ENCODE results near the gene IGLL1.

The IGLL1 gene

DNA sequence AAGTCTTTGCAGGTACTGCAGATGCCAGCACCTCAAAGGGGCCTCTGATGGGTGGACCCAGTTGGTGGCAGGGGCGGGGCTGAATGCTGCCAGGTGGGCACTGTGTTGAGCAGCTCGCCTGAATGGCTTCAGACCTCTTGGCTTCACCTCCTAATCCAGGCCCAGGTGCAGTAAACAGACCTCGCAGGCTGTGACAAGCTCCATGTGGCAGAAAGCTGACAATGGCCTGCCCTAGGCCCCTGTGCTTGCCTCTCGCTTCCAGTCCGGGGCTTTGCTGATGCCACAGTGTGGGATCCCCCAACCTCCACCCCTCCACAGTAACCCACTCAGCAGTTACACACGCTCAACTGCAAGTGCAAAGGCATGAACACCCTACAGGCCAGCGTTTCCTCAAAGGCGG, 9.4 kb downstream of the IGLL1 start:
- peak overlapping the region in 1 of 3 experiments; percentile 76 for H3K27ac Mint-ChIP-seq
- H3K36me3 Mint-ChIP-seq (ENCODE audit: low read depth) = no peaks in the 10 kb centered on the region
- H3K4me3 Mint-ChIP-seq = no peak overlapping the region
- H3K4me1 Mint-ChIP-seq = peaks cover 7% of the 10 kb centered on the region
- H3K9me3 Mint-ChIP-seq = peaks cover 4% of the 10 kb centered on the region
- TF ChIP-seq, protein P1, sequence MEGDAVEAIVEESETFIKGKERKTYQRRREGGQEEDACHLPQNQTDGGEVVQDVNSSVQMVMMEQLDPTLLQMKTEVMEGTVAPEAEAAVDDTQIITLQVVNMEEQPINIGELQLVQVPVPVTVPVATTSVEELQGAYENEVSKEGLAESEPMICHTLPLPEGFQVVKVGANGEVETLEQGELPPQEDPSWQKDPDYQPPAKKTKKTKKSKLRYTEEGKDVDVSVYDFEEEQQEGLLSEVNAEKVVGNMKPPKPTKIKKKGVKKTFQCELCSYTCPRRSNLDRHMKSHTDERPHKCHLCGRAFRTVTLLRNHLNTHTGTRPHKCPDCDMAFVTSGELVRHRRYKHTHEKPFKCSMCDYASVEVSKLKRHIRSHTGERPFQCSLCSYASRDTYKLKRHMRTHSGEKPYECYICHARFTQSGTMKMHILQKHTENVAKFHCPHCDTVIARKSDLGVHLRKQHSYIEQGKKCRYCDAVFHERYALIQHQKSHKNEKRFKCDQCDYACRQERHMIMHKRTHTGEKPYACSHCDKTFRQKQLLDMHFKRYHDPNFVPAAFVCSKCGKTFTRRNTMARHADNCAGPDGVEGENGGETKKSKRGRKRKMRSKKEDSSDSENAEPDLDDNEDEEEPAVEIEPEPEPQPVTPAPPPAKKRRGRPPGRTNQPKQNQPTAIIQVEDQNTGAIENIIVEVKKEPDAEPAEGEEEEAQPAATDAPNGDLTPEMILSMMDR (IDR thresholded peaks at IDR 0.05; ENCODE audit: unreplicated experiment in 3 of 3) = no peak
- H3K27me3 Mint-ChIP-seq (ENCODE audit: low read depth) = peaks cover 18% of the 10 kb centered on the region

DNA sequence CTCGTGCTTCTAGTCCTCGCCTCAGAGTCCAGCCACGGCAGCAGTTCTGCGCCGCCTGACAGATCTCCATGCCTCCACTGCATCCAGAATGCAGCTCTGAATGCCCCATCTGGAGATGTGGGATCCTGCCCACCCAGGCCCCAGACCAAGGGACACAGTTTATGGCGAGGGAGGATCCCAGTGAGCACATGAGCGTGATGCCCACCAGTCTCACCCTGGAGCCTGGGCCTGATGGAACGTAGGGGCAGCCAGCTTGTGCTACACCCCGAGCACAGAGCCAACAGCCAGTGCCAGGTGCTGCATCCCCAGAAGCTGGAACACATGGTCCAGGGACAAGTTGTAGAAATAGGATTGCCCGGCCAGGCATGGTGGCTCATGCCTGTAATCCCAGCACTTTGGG, 10.4 kb downstream of the IGLL1 start:
- peaks cover 4% of the 10 kb centered on the region for H3K9me3 Mint-ChIP-seq
- H3K4me1 Mint-ChIP-seq = peaks cover 10% of the 10 kb centered on the region
- peaks cover 22% of the 10 kb centered on the region for H3K27me3 Mint-ChIP-seq (ENCODE audit: low read depth)
- TF ChIP-seq, protein P1 (IDR thresholded peaks at IDR 0.05; ENCODE audit: unreplicated experiment in 3 of 3) = no peak
- H3K36me3 Mint-ChIP-seq (ENCODE audit: low read depth) = no peaks in the 10 kb centered on the region
- no peak overlapping the region for H3K4me3 Mint-ChIP-seq
- H3K27ac Mint-ChIP-seq = no peak overlapping the region

DNA sequence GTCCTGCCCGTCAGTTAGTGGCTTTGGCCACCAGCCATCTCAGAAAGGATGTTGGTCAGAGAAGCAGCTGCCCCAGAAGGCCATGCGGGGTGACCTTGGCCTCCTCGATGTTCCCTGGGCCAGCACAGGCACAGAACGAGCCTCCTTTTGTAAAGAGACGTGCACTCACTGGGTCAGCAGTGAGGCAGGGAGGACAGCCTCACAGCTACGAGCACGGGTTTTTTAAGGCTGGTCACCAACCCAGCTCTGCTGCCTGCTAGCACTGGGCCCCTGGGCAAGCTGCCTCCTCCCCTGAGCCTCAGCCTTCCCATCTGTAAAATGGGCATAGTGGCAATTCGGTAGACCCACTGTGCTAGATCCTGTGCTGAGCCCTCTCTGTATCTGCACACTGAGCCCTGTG, 10.8 kb downstream of the IGLL1 start:
- Mint-ChIP-seq H3K4me3 (no peak overlapping the region), H3K27me3 (ENCODE audit: low read depth) (peaks cover 22% of the 10 kb centered on the region), H3K4me1 (peaks cover 10% of the 10 kb centered on the region), H3K27ac (no peak overlapping the region), H3K36me3 (ENCODE audit: low read depth) (no peaks in the 10 kb centered on the region), H3K9me3 (peaks cover 4% of the 10 kb centered on the region)
- TF ChIP-seq, protein P1 (IDR thresholded peaks at IDR 0.05; ENCODE audit: unreplicated experiment in 3 of 3) = no peak

DNA sequence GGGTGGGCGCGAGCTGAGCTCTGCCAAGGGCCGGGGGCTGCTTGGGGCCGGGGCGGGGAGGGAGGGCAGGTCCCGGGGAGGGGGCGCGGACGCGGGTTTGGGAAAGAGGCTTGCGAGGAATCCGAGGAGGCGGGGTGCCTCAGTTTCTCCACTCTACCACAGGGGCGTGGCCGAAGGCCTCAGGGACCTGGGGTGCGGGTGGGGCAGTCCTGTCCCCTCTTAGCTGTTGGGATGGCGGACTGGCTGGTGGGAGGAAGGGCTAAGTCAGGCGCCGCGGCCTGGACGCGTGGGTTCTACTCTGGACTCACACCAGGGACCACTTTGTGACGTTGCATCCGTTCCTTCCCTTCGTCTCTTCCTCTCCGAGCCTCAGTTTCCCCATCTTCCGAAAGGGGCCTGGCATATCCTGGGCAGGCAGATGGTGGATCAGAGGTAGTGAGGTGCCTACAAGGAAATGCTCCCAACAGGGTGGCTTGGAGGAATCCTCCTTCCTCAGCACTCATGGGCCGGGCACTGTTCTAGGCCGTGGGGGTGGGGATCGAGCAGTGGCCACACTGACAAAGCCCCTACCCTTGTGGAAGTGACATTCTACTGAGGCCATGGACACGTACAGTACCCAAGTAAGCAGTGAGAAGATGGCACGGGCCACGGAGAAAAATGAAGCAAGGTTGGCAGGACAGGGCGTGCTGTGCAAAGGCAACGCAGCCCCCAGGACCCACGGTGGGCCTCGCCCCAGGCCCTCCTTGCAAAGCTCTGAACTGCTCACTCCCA, 13.2 kb downstream of the IGLL1 start:
- peak overlapping the region; percentile 82 to 87 (median 83) for H3K4me3 Mint-ChIP-seq
- H3K9me3 Mint-ChIP-seq = peaks cover 1% of the 10 kb centered on the region

DNA sequence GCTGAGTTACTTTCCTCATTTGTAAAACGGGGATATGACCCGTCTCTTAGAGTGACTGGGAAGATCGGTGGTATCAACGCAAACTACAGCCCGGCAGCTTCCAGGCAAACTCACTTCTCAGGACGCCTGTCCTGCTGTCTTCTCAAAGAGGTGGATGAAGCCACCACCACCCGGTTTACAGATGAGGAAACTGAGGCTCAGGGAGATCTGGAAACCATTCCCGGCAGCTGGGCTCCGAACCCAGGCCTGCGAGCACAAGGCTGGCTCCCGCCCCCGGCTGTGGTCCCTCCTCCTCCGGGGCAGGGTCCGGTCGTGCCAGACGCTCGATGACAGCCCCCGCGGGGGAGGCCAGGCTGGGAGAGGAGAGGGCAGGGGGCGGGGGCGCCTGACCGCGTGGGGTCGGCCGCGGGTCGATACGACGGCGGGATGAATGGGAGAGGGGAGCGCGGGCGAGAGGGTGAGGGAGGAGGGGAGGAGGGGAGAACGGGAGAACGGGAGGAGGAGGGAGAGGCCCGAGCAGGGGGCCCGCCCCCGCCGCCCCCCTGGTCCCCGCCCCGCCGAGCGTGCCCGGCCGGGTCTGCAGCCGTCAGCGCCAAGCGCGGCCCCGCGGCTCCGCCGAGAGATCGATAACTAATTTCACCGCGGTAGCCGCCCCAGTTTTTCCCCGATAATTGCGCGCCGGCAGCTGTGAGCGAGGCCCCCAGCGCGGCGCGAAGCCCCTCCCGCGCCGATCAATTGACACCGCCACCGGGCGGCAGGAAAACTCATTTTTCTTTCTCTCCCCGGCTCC, 14.0 kb downstream of the IGLL1 start:
- peaks cover 10% of the 10 kb centered on the region for H3K4me1 Mint-ChIP-seq
- peak overlapping the region; percentile 66 to 89 (median 86) for H3K27ac Mint-ChIP-seq
- H3K9me3 Mint-ChIP-seq = no peaks in the 10 kb centered on the region
- peaks cover 7% of the 10 kb centered on the region for H3K27me3 Mint-ChIP-seq (ENCODE audit: low read depth)
- TF ChIP-seq, protein P1 (IDR thresholded peaks at IDR 0.05; ENCODE audit: unreplicated experiment in 3 of 3) = no peak
- H3K36me3 Mint-ChIP-seq (ENCODE audit: low read depth) = no peaks in the 10 kb centered on the region
- peak overlapping the region; percentile 87 to 89 (median 87) for H3K4me3 Mint-ChIP-seq

More for the DNA sequence above, 13.2 kb downstream of the IGLL1 start:
- H3K27me3 Mint-ChIP-seq (ENCODE audit: low read depth) = peaks cover 14% of the 10 kb centered on the region
- peaks cover 10% of the 10 kb centered on the region for H3K4me1 Mint-ChIP-seq
- H3K36me3 Mint-ChIP-seq (ENCODE audit: low read depth) = no peaks in the 10 kb centered on the region
- TF ChIP-seq, protein P1 (IDR thresholded peaks at IDR 0.05; ENCODE audit: unreplicated experiment in 3 of 3) = no peak
- H3K27ac Mint-ChIP-seq = peak overlapping the region; percentile 9 to 86 (median 81)
